Type B pancreatic cell (in vitro differentiated cells): ENCODE data around the gene SLC1A1. TPM values are rescaled to one million over a fixed set of nuclear protein-coding genes. Genes with fewer than 3 reads are reported as not detected.
A peak's percentile ranks its signal among the peaks of the same experiment; 100 is the strongest.

Experiments
- DNase-seq: peaks from one replicate; pipeline ENCODE4 v3.0.0; 2021; ENCODE audit warnings: mixed read lengths; ENCODE audit not compliant: unreplicated experiment; ENCODE audit errors: extremely low spot score
- H3K27ac Mint-ChIP-seq: 2 replicates; pipeline ENCODE4 v1.8.0; 2021; ENCODE audit warnings: mild to moderate bottlenecking, mixed read lengths
- H3K27me3 Mint-ChIP-seq: 2 replicates; pipeline ENCODE4 v1.8.0; 2021; ENCODE audit warnings: mixed read lengths
- H3K36me3 Mint-ChIP-seq: 2 replicates; pipeline ENCODE4 v1.8.0; 2021; ENCODE audit warnings: mixed read lengths
- H3K4me1 Mint-ChIP-seq: one replicate; pipeline ENCODE4 v1.8.0; 2021; ENCODE audit warnings: mixed read lengths; ENCODE audit not compliant: unreplicated experiment
- H3K4me3 Mint-ChIP-seq: 2 replicates; pipeline ENCODE4 v1.8.0; 2021; ENCODE audit warnings: mild to moderate bottlenecking, mixed read lengths
- H3K9me3 Mint-ChIP-seq: 2 replicates; pipeline ENCODE4 v1.8.0; 2021; ENCODE audit warnings: mixed read lengths
- CTCF ChIP-seq: fragments of 200-600 bp; sonication (generic); conservative IDR thresholded peaks from 2 replicates; pipeline ENCODE4 v1.5.0; 2021; ENCODE audit warnings: antibody characterized with exemption, mild to moderate bottlenecking
- long read RNA-seq: library from polyadenylated mRNA; unstranded; transcript quantifications from one replicate; pipeline ENCODE4 v2.0.0, GENCODE V29; 2020
- total RNA-seq: library from RNA; stranded (reverse); gene quantifications from 2 replicates; pipeline ENCODE4 v1.2.1, GENCODE V29; 2021; ENCODE audit warnings: low replicate concordance

Gene SLC1A1
- 6.0 and 16.2 TPM in 2 replicates for total RNA-seq
- long read RNA-seq, transcript SLC1A1-201 (12 exons, 3,722 nt) = major isoform, 5 of 10 reads
- long read RNA-seq, partial matches to known transcripts = 3 of 10 reads
- long read RNA-seq, other reads (novel, unspliced or antisense) = 2 of 10 reads

GRCh38 chr9:4489919-4490704 lies at the start of gene SLC1A1:
TSS of gene SLC1A1 (plus strand) at chr9:4490468. CDS start at chr9:4490680, 212 bp downstream.
- no peaks in the 10 kb centered on the region for H3K9me3 Mint-ChIP-seq
- peak within 1 kb of the TSS; percentile 75 for H3K27ac Mint-ChIP-seq
- no peak for DNase-seq
- H3K4me1 Mint-ChIP-seq = peaks cover 5% of the 10 kb centered on the region
- peak within 1 kb of the TSS; percentile 94 for H3K4me3 Mint-ChIP-seq
- no peak for TF ChIP-seq CTCF
- peaks cover 49% of the 10 kb centered on the region for H3K27me3 Mint-ChIP-seq
- peaks cover under 1% of the 10 kb centered on the region for H3K36me3 Mint-ChIP-seq

- no peak for DNase-seq
- Mint-ChIP-seq H3K4me3 (no peak overlapping the region), H3K27ac (no peak overlapping the region), H3K9me3 (peaks cover 5% of the 10 kb centered on the region), H3K4me1 (no peaks in the 10 kb centered on the region), H3K36me3 (no peaks in the 10 kb centered on the region), H3K27me3 (peaks cover 5% of the 10 kb centered on the region)
- TF ChIP-seq CTCF = no peak
These were observed 47.5 kb upstream of the SLC1A1 start for GRCh38 chr9:4442806-4443205.

GRCh38 chr9:4443439-4443838 lies 46.8 kb upstream of the SLC1A1 start:
- H3K36me3 Mint-ChIP-seq = no peaks in the 10 kb centered on the region
- H3K4me3 Mint-ChIP-seq = no peak overlapping the region
- no peaks in the 10 kb centered on the region for H3K4me1 Mint-ChIP-seq

GRCh38 chr9:4461437-4461836 lies 28.8 kb upstream of the SLC1A1 start:
- Mint-ChIP-seq H3K4me1 (no peaks in the 10 kb centered on the region), H3K27ac (no peak overlapping the region), H3K4me3 (no peak overlapping the region), H3K9me3 (peaks cover 4% of the 10 kb centered on the region), H3K27me3 (peaks cover 6% of the 10 kb centered on the region), H3K36me3 (no peaks in the 10 kb centered on the region)
- DNase-seq = no peak
- TF ChIP-seq CTCF = no peak

More at GRCh38 chr9:4443439-4443838, 46.8 kb upstream of the SLC1A1 start:
- TF ChIP-seq CTCF = no peak
- DNase-seq = no peak
- H3K27me3 Mint-ChIP-seq = peaks cover 5% of the 10 kb centered on the region
- no peak overlapping the region for H3K27ac Mint-ChIP-seq
- H3K9me3 Mint-ChIP-seq = peaks cover 7% of the 10 kb centered on the region

GRCh38 chr9:4463824-4464223 lies 26.4 kb upstream of the SLC1A1 start:
- DNase-seq = no peak
- Mint-ChIP-seq H3K27me3 (peaks cover 8% of the 10 kb centered on the region), H3K4me3 (no peak overlapping the region), H3K9me3 (peaks cover 4% of the 10 kb centered on the region), H3K4me1 (no peaks in the 10 kb centered on the region), H3K27ac (no peak overlapping the region), H3K36me3 (no peaks in the 10 kb centered on the region)
- no peak for TF ChIP-seq CTCF
